ENCODE measurements around the gene NSMF.

DNA sequence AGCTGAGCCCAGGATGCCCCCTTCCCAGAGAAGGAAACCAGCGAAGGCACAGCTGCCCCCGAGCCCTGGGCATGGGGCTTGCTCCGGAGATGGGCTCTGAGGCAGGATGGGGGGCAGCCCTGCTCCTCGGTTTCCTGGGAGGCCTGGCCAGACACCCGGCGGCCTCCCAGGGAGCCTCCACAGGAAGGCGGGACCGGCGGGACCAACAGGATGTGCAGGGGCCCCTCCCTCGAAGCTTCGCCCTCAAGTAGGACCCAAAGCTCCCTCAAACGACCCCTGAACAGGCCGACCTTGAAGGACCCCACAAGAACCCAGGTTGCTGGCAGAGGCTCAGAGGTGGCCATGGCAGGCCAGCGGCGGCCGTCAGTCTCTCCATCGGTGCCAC lies 47.9 kb downstream of the NSMF start:
- no peak for TF ChIP-seq RNF2 (IDR thresholded peaks at IDR 0.05; ENCODE audit: borderline replicate concordance, low read depth, low read length, missing control alignments, poor library complexity, severe bottlenecking)
- TF ChIP-seq, protein P1, sequence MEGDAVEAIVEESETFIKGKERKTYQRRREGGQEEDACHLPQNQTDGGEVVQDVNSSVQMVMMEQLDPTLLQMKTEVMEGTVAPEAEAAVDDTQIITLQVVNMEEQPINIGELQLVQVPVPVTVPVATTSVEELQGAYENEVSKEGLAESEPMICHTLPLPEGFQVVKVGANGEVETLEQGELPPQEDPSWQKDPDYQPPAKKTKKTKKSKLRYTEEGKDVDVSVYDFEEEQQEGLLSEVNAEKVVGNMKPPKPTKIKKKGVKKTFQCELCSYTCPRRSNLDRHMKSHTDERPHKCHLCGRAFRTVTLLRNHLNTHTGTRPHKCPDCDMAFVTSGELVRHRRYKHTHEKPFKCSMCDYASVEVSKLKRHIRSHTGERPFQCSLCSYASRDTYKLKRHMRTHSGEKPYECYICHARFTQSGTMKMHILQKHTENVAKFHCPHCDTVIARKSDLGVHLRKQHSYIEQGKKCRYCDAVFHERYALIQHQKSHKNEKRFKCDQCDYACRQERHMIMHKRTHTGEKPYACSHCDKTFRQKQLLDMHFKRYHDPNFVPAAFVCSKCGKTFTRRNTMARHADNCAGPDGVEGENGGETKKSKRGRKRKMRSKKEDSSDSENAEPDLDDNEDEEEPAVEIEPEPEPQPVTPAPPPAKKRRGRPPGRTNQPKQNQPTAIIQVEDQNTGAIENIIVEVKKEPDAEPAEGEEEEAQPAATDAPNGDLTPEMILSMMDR (IDR thresholded peaks at IDR 0.05; ENCODE audit: control extremely low read depth in 1 of 3, insufficient read depth in 1 of 3, low read depth in 1 of 3, low read length in 3 of 3) = no peak
- no peak for TF ChIP-seq POLR2A (IDR thresholded peaks at IDR 0.05; ENCODE audit: control extremely low read depth in 1 of 2, low read depth in 2 of 2, low read length in 2 of 2)
- TF ChIP-seq ASH2L (IDR thresholded peaks at IDR 0.05; ENCODE audit: low read length) = no peak
- TF ChIP-seq RAD21 (IDR thresholded peaks at IDR 0.05 in 1 of 2, conservative IDR thresholded peaks at IDR 0.05 in 1 of 2; ENCODE audit: low read depth in 2 of 2, low read length in 2 of 2) = no peak
- TF ChIP-seq, protein P2, sequence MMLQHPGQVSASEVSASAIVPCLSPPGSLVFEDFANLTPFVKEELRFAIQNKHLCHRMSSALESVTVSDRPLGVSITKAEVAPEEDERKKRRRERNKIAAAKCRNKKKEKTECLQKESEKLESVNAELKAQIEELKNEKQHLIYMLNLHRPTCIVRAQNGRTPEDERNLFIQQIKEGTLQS (IDR thresholded peaks at IDR 0.05; ENCODE audit: insufficient read depth, low read depth, low read length) = no peak
- TF ChIP-seq EZH2 (IDR thresholded peaks at IDR 0.05; ENCODE audit: low read depth, low read length, severe bottlenecking) = no peak
- TF ChIP-seq, protein P3, sequence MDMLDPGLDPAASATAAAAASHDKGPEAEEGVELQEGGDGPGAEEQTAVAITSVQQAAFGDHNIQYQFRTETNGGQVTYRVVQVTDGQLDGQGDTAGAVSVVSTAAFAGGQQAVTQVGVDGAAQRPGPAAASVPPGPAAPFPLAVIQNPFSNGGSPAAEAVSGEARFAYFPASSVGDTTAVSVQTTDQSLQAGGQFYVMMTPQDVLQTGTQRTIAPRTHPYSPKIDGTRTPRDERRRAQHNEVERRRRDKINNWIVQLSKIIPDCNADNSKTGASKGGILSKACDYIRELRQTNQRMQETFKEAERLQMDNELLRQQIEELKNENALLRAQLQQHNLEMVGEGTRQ (IDR thresholded peaks at IDR 0.05; ENCODE audit: low read length) = no peak
- TF ChIP-seq POLR2AphosphoS5 (IDR thresholded peaks at IDR 0.05; ENCODE audit: low read depth, low read length) = no peak
- TF ChIP-seq KDM1A (IDR thresholded peaks at IDR 0.05; ENCODE audit: borderline replicate concordance, low read length) = no peak

Data from H1 (cell line).